ENCODE data around the gene ZNF503. TPM values are rescaled to one million over a fixed set of nuclear protein-coding genes. Genes with fewer than 3 reads are reported as not detected.

Gene ZNF503, protein sequence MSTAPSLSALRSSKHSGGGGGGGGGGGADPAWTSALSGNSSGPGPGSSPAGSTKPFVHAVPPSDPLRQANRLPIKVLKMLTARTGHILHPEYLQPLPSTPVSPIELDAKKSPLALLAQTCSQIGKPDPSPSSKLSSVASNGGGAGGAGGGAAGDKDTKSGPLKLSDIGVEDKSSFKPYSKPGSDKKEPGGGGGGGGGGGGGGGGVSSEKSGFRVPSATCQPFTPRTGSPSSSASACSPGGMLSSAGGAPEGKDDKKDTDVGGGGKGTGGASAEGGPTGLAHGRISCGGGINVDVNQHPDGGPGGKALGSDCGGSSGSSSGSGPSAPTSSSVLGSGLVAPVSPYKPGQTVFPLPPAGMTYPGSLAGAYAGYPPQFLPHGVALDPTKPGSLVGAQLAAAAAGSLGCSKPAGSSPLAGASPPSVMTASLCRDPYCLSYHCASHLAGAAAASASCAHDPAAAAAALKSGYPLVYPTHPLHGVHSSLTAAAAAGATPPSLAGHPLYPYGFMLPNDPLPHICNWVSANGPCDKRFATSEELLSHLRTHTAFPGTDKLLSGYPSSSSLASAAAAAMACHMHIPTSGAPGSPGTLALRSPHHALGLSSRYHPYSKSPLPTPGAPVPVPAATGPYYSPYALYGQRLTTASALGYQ
- 42.3 and 72.1 TPM in 2 replicates for total RNA-seq (2014; rRNA removed)
- Bru-seq, nascent RNA = percentile 96 among the genes with signal in this experiment
- percentile 96 among the genes with signal in this experiment for BruChase-seq, experiment 1, labeled RNA remaining after a 6-hour chase
- percentile 99 among the genes with signal in this experiment for BruChase-seq, experiment 2, labeled RNA remaining after a 2-hour chase
- long read RNA-seq, transcript ZNF503-201 (2 exons, 3,347 nt) = major isoform, 48 of 266 reads
- long read RNA-seq, partial matches to known transcripts = 0 of 266 reads
- long read RNA-seq, other reads (novel, unspliced or antisense) = 218 of 266 reads

DNA sequence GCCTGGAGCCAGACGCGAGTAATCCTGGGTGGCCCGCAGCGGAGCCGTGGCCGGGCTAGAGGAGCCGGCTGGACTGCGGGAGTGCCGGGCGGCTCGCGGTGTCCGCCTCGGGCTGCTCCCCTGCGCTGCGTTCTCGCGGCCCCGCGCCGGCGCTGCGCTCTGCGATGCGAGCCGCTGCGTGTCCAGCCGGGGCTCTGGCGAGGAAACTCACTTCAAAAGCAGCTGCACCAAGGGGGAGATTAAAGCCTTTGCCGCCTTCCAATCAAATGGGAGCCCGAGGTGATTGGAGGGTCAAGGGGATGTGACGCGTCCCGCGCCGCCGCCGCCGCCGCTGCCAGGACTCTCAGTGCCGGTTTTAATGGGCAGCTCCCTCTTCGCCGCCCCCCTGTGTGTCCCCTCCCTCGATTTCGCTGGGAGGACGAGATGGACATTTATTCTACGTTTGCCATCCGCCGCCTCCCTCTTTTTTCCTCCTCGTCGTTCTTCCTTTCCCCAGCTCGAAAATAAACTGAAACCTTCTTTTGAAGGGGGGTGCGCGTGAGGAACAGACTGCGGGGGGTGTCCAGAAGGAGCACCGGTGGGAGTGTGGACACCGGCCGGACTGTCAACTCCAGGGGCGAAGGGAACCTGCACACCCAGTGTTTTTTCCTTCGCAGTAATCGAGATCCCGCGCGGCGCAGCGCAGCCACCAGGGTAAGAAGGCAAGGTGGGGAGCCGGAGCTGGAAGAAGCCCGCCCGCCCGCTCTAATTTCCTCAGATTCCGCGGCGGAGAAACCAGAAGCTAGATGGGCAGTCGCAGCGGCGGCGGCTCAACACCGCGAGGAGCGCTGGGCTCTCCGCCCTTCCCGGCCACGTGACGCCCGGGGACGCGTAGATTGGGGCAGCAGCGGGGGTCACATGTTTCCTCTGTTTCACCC is at the start of gene ZNF503:
Gene ZNF503 (minus strand): TSS at position 196 of the 917 bp plus-strand sequence. CDS start 345 bp downstream, outside the sequence.
- ChIA-PET POLR2A (ENCODE audit: unreplicated experiment) (interaction anchor here (0.5 to 1.2 kb wide), 12 partner anchors 40 to 1382 kb away, joined by 3 to 11 read pairs (median 4); no protein-coding TSS in a partner anchor), CTCF (interaction anchor here (0.5 to 2.0 kb wide), 13 partner anchors 8 to 1150 kb away, joined by 3 to 26 read pairs (median 4); no protein-coding TSS in a partner anchor)
- Histone ChIP-seq H3K4me2 (ENCODE audit: low read length) (peak within 1 kb of the TSS; percentile 84), H3K79me2 (ENCODE audit: low read length) (peaks cover 84% of the 10 kb centered on the region), H4K20me1 (ENCODE audit: low read length) (peaks cover 22% of the 10 kb centered on the region), H3K4me3 (ENCODE audit: low read length) (peak within 1 kb of the TSS; percentile 79), H3K36me3 (ENCODE audit: low read depth, low read length) (no peaks in the 10 kb centered on the region), H3K4me1 (ENCODE audit: insufficient read depth, low read length) (peaks cover 15% of the 10 kb centered on the region), H3F3A (ENCODE audit: low read length, unreplicated experiment) (no peaks in the 10 kb centered on the region), H3K9me2 (replicated peaks; ENCODE audit: low read length) (no peaks in the 10 kb centered on the region), H3K9me3 (ENCODE audit: low read length) (no peaks in the 10 kb centered on the region), H3K27me3 (ENCODE audit: low read length) (peaks cover 96% of the 10 kb centered on the region), H2AFZ (ENCODE audit: low read length) (peak within 1 kb of the TSS; percentile 89), H3K27ac (ENCODE audit: low read length) (peak within 1 kb of the TSS; percentile 81), H3K9ac (ENCODE audit: low read length) (peak within 1 kb of the TSS; percentile 80)
- no peak; the same call in none of the 2 replicates for TF ChIP-seq EZH2phosphoT487 (IDR thresholded peaks at IDR 0.05; ENCODE audit: borderline replicate concordance, low read length)
- TF ChIP-seq, protein P1, sequence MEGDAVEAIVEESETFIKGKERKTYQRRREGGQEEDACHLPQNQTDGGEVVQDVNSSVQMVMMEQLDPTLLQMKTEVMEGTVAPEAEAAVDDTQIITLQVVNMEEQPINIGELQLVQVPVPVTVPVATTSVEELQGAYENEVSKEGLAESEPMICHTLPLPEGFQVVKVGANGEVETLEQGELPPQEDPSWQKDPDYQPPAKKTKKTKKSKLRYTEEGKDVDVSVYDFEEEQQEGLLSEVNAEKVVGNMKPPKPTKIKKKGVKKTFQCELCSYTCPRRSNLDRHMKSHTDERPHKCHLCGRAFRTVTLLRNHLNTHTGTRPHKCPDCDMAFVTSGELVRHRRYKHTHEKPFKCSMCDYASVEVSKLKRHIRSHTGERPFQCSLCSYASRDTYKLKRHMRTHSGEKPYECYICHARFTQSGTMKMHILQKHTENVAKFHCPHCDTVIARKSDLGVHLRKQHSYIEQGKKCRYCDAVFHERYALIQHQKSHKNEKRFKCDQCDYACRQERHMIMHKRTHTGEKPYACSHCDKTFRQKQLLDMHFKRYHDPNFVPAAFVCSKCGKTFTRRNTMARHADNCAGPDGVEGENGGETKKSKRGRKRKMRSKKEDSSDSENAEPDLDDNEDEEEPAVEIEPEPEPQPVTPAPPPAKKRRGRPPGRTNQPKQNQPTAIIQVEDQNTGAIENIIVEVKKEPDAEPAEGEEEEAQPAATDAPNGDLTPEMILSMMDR (conservative IDR thresholded peaks at IDR 0.05; ENCODE audit: low read depth, low read length) = 0 out of 2 replicates have a peak, but pooled peaks have one; percentile 24
- peak; percentile 95 for TF ChIP-seq EZH2 (IDR thresholded peaks at IDR 0.05; ENCODE audit: low read length, unreplicated experiment)
- peak; percentile 100 for DNase-seq
- peak; percentile 39 for ATAC-seq
- intact Hi-C loops (cut with micrococcal nuclease) = loop anchor here (1.0 to 10.0 kb wide), 11 partner anchors 371 to 1710 kb away; partner anchors contain the start of gene KAT6B
- BruUV-seq (replicated peaks) = no TSS peak

DNA sequence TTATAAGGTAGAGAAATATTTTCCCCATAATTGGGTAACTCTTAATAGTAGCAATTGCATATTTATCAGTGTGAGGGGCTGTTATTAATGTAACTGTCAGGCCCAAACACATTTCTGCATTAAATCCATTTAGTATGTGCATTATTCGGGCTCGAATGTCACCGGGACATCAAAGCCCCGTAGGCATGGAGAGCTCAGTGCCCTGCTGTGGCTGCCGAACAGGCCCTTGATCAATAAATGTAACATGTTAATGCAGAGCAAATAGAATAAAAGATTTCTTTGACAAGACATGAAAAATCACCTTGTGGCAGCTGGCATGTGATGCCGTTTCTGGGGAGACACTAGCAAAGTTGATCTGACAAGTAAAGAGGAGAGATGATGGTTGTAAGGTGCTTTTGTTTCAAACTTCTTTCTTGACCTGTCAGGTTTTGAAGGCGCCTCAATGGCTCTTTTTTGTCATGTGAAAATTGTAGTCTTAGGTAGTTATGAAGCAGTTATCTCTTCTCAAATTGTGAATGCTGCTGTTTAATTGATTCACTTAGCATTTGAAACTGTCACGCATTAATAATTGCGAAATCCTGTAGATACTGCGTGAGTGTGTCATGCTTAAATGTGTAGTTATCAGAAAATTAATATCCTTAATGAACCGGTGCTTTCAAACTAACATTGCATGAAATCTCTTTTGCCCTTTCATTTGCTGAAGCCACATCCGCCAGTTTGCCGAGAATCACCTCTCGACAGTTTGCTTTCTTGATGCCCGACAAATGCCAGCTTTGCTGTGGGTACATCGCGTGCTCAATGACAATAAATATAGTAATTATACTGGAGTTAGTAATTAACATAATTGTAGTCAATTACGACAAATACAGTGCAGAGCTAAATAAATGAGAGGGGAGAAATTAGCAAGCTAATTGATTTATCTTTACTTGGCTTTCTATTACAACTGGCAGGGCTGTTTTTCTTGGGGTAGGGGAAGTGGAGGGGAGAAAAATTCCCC is 49.4 kb upstream of the ZNF503 start:
- ATAC-seq = no peak
- Histone ChIP-seq H3K9ac (ENCODE audit: low read length) (no peak overlapping the region), H3K27me3 (ENCODE audit: low read length) (peaks cover 21% of the 10 kb centered on the region), H4K20me1 (ENCODE audit: low read length) (no peaks in the 10 kb centered on the region), H3F3A (ENCODE audit: low read length, unreplicated experiment) (no peaks in the 10 kb centered on the region), H3K27ac (ENCODE audit: low read length) (no peak overlapping the region), H3K79me2 (ENCODE audit: low read length) (no peaks in the 10 kb centered on the region), H3K4me3 (ENCODE audit: low read length) (no peak overlapping the region), H3K9me2 (replicated peaks; ENCODE audit: low read length) (no peaks in the 10 kb centered on the region), H3K4me2 (ENCODE audit: low read length) (no peak overlapping the region), H2AFZ (ENCODE audit: low read length) (no peak overlapping the region), H3K9me3 (ENCODE audit: low read length) (0 out of 2 replicates have a peak, but pooled peaks cover 4% of the 10 kb centered on the region), H3K4me1 (ENCODE audit: insufficient read depth, low read length) (peaks cover 28% of the 10 kb centered on the region), H3K36me3 (ENCODE audit: low read depth, low read length) (no peaks in the 10 kb centered on the region)
- no peak for DNase-seq
- TF ChIP-seq EZH2phosphoT487 (IDR thresholded peaks at IDR 0.05; ENCODE audit: borderline replicate concordance, low read length) (no peak), EZH2 (IDR thresholded peaks at IDR 0.05; ENCODE audit: low read length, unreplicated experiment) (no peak)
- TF ChIP-seq, protein P1 (conservative IDR thresholded peaks at IDR 0.05; ENCODE audit: low read depth, low read length) = no peak
- BruUV-seq (replicated peaks) = no TSS peak
- CTCF ChIA-PET = no interaction called here
- POLR2A ChIA-PET (ENCODE audit: unreplicated experiment) = no interaction called here
- intact Hi-C loops (cut with micrococcal nuclease) = no loop called here

All from PC-3 (cell line).